DOHH2 (cell line): ENCODE results near the gene BHLHE23.

Source experiments
- H3F3A ChIP-seq: fragments of 200-600 bp; sonication (generic), shearing (Covaris generic); 2 replicates; pipeline ENCODE4 v1.6.0; 2016; ENCODE audit warnings: antibody characterized with exemption, mild to moderate bottlenecking; ENCODE audit not compliant: control insufficient read depth, insufficient read depth
- H3K27ac ChIP-seq: fragments of 200-600 bp; sonication (generic); 2 replicates; pipeline ENCODE4 v1.5.1; 2014; ENCODE audit warnings: low read depth, mild to moderate bottlenecking, low read length, moderate library complexity
- H3K27me3 ChIP-seq: fragments of 200-600 bp; sonication (generic); 2 replicates; pipeline ENCODE4 v1.6.1; 2014; ENCODE audit warnings: mild to moderate bottlenecking, low read length, mixed read lengths; ENCODE audit not compliant: control insufficient read depth
- H3K36me3 ChIP-seq: fragments of 200-600 bp; sonication (generic); 2 replicates; pipeline ENCODE4 v1.6.1; 2014; ENCODE audit warnings: mild to moderate bottlenecking, low read length, moderate library complexity, mixed read lengths; ENCODE audit not compliant: control insufficient read depth
- H3K4me1 ChIP-seq: fragments of 200-600 bp; sonication (generic); 2 replicates; pipeline ENCODE4 v1.6.1; 2014; ENCODE audit warnings: mild to moderate bottlenecking, low read length, mixed read lengths; ENCODE audit not compliant: control insufficient read depth
- H3K4me2 ChIP-seq: fragments of 200-600 bp; sonication (generic); 2 replicates; pipeline ENCODE4 v1.6.0; 2014; ENCODE audit warnings: mild to moderate bottlenecking, low read length, moderate library complexity
- H3K4me3 ChIP-seq: fragments of 200-600 bp; sonication (generic); 2 replicates; pipeline ENCODE4 v1.5.1; 2014; ENCODE audit warnings: mild to moderate bottlenecking, low read length, mixed read lengths
- H3K79me2 ChIP-seq: fragments of 200-600 bp; sonication (generic); 2 replicates; pipeline ENCODE4 v1.6.1; 2014; ENCODE audit warnings: mild to moderate bottlenecking, low read length, mixed read lengths; ENCODE audit not compliant: control insufficient read depth
- H3K9me2 ChIP-seq: fragments of 200-600 bp; sonication (generic); replicated peaks from 2 replicates; pipeline ENCODE4 v1.6.1; 2014; ENCODE audit warnings: mild to moderate bottlenecking, low read length, mixed read lengths; ENCODE audit not compliant: control insufficient read depth
- H3K9me3 ChIP-seq: fragments of 200-600 bp; sonication (generic); 2 replicates; pipeline ENCODE4 v1.6.1; 2014; ENCODE audit warnings: antibody characterized with exemption, low read length, mixed read lengths; ENCODE audit not compliant: control insufficient read depth, insufficient read depth
- H4K20me1 ChIP-seq: fragments of 200-600 bp; sonication (generic); 2 replicates; pipeline ENCODE4 v1.6.0; 2014; ENCODE audit warnings: low read depth, mild to moderate bottlenecking, antibody characterized with exemption, low read length, moderate library complexity; ENCODE audit not compliant: control insufficient read depth, insufficient read depth
- CTCF ChIP-seq: fragments of 200-600 bp; sonication (generic); IDR thresholded peaks from one replicate; pipeline ENCODE4 v1.5.1; 2014; ENCODE audit warnings: antibody characterized with exemption, mild to moderate bottlenecking, low read depth, low read length; ENCODE audit not compliant: poor library complexity, severe bottlenecking
- EZH2phosphoT487 ChIP-seq: fragments of 200-600 bp; sonication (generic); IDR thresholded peaks from 2 replicates; pipeline ENCODE4 v1.6.1; 2017; ENCODE audit warnings: borderline replicate concordance, mild to moderate bottlenecking, antibody characterized with exemption, low read length, moderate library complexity, mixed read lengths

BHLHE23 gene

GRCh38 chr20:62962891-62963613 is 43.7 kb downstream of the BHLHE23 start:
- no peaks in the 10 kb centered on the region for H3K4me1 ChIP-seq
- no peaks in the 10 kb centered on the region for H3F3A ChIP-seq
- H3K9me2 ChIP-seq: no peaks in the 10 kb centered on the region
- no peaks in the 10 kb centered on the region; the same call in 1 of the 2 replicates for H4K20me1 ChIP-seq
- TF ChIP-seq CTCF (no peak), EZH2phosphoT487 (no peak)
- peaks cover under 1% of the 10 kb centered on the region; the same call in 1 of the 2 replicates for H3K79me2 ChIP-seq
- H3K4me3 ChIP-seq: no peak overlapping the region
- no peaks in the 10 kb centered on the region for H3K27me3 ChIP-seq
- H3K36me3 ChIP-seq: peaks cover 67% of the 10 kb centered on the region
- H3K9me3 ChIP-seq: no peaks in the 10 kb centered on the region
- no peak overlapping the region for H3K27ac ChIP-seq
- no peak overlapping the region for H3K4me2 ChIP-seq

- Histone ChIP-seq H3K27ac (no peak overlapping the region), H3K79me2 (peaks cover 5% of the 10 kb centered on the region), H3K4me3 (no peak overlapping the region), H3K4me1 (no peaks in the 10 kb centered on the region), H3K9me3 (no peaks in the 10 kb centered on the region), H3K36me3 (peaks cover 74% of the 10 kb centered on the region), H3F3A (no peaks in the 10 kb centered on the region), H3K27me3 (no peaks in the 10 kb centered on the region), H4K20me1 (no peaks in the 10 kb centered on the region; the same call in 1 of the 2 replicates), H3K4me2 (no peak overlapping the region), H3K9me2 (no peaks in the 10 kb centered on the region)
- TF ChIP-seq EZH2phosphoT487 (no peak), CTCF (no peak)
These were observed 44.4 kb downstream of the BHLHE23 start for GRCh38 chr20:62962221-62962879.

GRCh38 chr20:62961799-62962198 is 45.0 kb downstream of the BHLHE23 start:
- no peaks in the 10 kb centered on the region for H3F3A ChIP-seq
- H3K4me3 ChIP-seq: no peak overlapping the region
- no peak overlapping the region for H3K4me2 ChIP-seq
- peaks cover 10% of the 10 kb centered on the region for H3K79me2 ChIP-seq
- H3K9me2 ChIP-seq: no peaks in the 10 kb centered on the region
- H3K27me3 ChIP-seq: no peaks in the 10 kb centered on the region
- H4K20me1 ChIP-seq: no peaks in the 10 kb centered on the region; the same call in 1 of the 2 replicates
- H3K27ac ChIP-seq: no peak overlapping the region
- peaks cover 76% of the 10 kb centered on the region for H3K36me3 ChIP-seq
- no peaks in the 10 kb centered on the region for H3K9me3 ChIP-seq
- TF ChIP-seq CTCF (no peak), EZH2phosphoT487 (no peak)
- H3K4me1 ChIP-seq: no peaks in the 10 kb centered on the region
